ENCODE measurements around the gene RNASE13.

DNA sequence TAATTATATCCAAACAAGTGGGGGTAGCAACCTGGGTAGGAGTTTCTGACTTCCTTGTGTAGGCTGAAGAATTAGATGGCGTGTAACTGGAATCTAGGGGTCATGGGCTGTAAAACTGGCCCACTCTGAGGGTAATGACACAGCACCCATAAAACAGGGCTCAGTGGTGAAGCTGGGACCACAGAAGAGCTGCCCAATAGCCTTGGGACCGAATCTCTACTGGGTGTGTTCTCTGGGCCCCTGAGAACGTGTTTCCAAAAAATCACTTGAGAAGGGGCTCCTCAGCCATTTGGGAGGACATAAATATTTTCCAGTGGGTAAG, 26.7 kb upstream of the RNASE13 start:
- TF ChIP-seq, protein P1, sequence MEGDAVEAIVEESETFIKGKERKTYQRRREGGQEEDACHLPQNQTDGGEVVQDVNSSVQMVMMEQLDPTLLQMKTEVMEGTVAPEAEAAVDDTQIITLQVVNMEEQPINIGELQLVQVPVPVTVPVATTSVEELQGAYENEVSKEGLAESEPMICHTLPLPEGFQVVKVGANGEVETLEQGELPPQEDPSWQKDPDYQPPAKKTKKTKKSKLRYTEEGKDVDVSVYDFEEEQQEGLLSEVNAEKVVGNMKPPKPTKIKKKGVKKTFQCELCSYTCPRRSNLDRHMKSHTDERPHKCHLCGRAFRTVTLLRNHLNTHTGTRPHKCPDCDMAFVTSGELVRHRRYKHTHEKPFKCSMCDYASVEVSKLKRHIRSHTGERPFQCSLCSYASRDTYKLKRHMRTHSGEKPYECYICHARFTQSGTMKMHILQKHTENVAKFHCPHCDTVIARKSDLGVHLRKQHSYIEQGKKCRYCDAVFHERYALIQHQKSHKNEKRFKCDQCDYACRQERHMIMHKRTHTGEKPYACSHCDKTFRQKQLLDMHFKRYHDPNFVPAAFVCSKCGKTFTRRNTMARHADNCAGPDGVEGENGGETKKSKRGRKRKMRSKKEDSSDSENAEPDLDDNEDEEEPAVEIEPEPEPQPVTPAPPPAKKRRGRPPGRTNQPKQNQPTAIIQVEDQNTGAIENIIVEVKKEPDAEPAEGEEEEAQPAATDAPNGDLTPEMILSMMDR (conservative IDR thresholded peaks at IDR 0.05; ENCODE audit: low read depth, low read length) = no peak
- TF ChIP-seq POLR2A (IDR thresholded peaks at IDR 0.05; ENCODE audit: low read depth, low read length) (no peak), BHLHE40 (IDR thresholded peaks at IDR 0.05; ENCODE audit: low read depth, low read length) (no peak), CEBPB (IDR thresholded peaks at IDR 0.05; ENCODE audit: low read depth, low read length) (no peak), MAZ (IDR thresholded peaks at IDR 0.05; ENCODE audit: borderline replicate concordance, low read depth, low read length) (no peak), MAFK (IDR thresholded peaks at IDR 0.05; ENCODE audit: low read depth, low read length) (no peak), CHD1 (IDR thresholded peaks at IDR 0.05; ENCODE audit: low read depth, low read length) (no peak)

All from IMR-90 (cell line).